Pancreas (tissue), 10 donors: Measurements from ENCODE around the gene DRAXIN. TPM values are rescaled to one million over a fixed set of nuclear protein-coding genes. Genes with fewer than 3 reads are reported as not detected.

Experiments
- ATAC-seq, 4 donors: fragments of 200-7000 bp; cut with Tn5 transposase; one replicate each; pipeline versions ENCODE4 v1.8.0 to v1.9.1; 2020; ENCODE audit warnings: mild to moderate bottlenecking in 4 of 4, moderate library complexity in 4 of 4
- DNase-seq, 6 donors: peaks; one replicate each; pipeline ENCODE4 v3.0.0-alpha.2; 2020
- FAIRE-seq: peaks from 2 replicates; lab custom pipeline; 2012; peaks lifted over from hg19 to GRCh38; lab: Jason Lieb, UNC
- H3K27ac ChIP-seq, 4 donors: fragments of 200-600 bp; sonication (generic); 1 replicate in 3 of 4; 2 replicates in 1 of 4; pipeline versions ENCODE4 v1.5.0 to v1.8.0; 2020
- H3K27me3 ChIP-seq, 4 donors: fragments of 200-600 bp; one replicate each; pipeline ENCODE4 v1.8.0; 2021
- H3K36me3 ChIP-seq, 3 donors: fragments of 200-600 bp; sonication (generic) in 1 of 3; one replicate each; pipeline versions ENCODE4 v1.5.0 to v1.8.0; 2020 to 2021
- H3K4me1 ChIP-seq, 3 donors: fragments of 200-600 bp; one replicate each; pipeline ENCODE4 v1.8.0; 2021
- H3K4me3 ChIP-seq, 4 donors: fragments of 200-600 bp; sonication (generic) in 2 of 4; one replicate each; pipeline versions ENCODE4 v1.5.0 to v1.8.0; 2020 to 2021
- H3K9me3 ChIP-seq, 4 donors: fragments of 200-600 bp; one replicate each; pipeline ENCODE4 v1.8.0; 2021
- WGBS, 2 donors: extraction: QIAGEN DNeasy Blood & Tissue Kit; methylation state at CpG; one replicate each; pipeline ENCODE4 v1.1.7; 2013; 5-methylcytosine and 5-hydroxymethylcytosine counted together
- intact Hi-C, 3 donors: fragments of 100-400 bp; cut with DNase I; formaldehyde crosslinking; loops; one replicate each; pipeline versions ENCODE4 v1.11.1 to v1.14.2; 2022
- polyA plus RNA-seq, 2 donors: library from polyadenylated mRNA; stranded (reverse); fragments of 200-250 nt; gene quantifications; one replicate each; pipeline ENCODE4 v1.2.3, GENCODE V29; 2013
- total RNA-seq, 6 donors: library from RNA; stranded (reverse); fragmentation: NEBNext Ultra II Directional in 4 of 6; extraction: Animal tissue kit (Norgen Biotek cat#: 25700) in 4 of 6; gene quantifications; one replicate each; pipeline versions ENCODE4 v1.2.1 to v1.2.4, GENCODE V29; 2021 to 2023
- TF ChIP-seq, protein P1 (sequence below), 4 donors: fragments of 200-600 bp; sonication (generic) in 3 of 4; IDR thresholded peaks; one replicate each; pipeline versions ENCODE4 v1.5.0 to v1.8.0; 2021; ENCODE audit warnings: antibody characterized with exemption in 4 of 4
- donor health status: healthy with polysubstance abuse.
- donor health status: DM: no; HTN: no; CAD: no; lungs with moderate emphysema.
- donor health status: DM: no; HTN: no; CAD: no.
- donor health status: control.
- donor health status: control.
- donor health status: Bipolar disorder and iron deficiency.
- donor health status: DM: yes; HTN: yes; CAD: no.
- donor health status: DM: no; HTN: no; CAD: no.
- donor health status: DM: no; HTN: no; CAD: no.
- donor health status: DM: yes; HTN: yes; CAD: no.

The DRAXIN gene
- total and polyA plus RNA-seq, 8 donors: under 0.01 to 0.09 (median 0.03) TPM; not detected in 1

DNA sequence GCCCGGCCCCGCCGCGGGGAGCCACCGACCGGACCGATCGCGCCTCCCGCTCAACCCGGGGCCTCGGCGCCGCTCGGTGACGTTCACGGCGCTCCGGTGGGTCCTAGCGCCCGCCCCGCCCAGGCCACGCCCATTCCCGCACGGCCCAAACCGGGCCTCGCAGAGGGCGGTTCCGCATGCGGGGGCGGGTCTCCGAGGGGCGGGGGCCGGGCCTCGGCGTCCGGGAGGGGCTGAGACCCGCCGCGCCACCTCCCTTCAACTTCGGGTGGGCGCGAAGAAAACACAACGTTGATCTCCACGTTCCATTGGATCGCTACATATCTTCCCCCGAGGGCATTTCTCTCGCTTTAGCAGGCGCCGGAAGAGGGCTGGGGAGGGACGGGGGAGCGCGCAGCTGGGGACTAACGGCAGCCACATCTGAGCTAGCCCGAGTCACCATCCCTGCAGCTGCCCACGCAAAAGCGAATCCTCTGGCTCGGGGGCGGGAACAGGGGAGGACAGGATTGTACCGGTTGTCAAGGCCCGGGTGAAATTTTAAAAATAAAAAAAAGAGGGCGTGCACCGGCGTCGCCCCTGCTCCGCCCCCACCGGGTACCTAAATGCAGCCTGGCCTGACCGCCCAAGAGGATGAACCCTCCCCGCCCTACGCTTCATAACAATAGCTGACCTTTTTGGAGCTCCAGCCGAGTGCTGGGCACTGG lies 10.3 kb upstream of the DRAXIN start, which contains the start of gene MAD2L2:
TSS of gene MAD2L2 (minus strand) at position 78 of the 701 bp plus-strand sequence. CDS start 547 bp downstream, outside the sequence.
- no peak for FAIRE-seq
- TF ChIP-seq, protein P1, sequence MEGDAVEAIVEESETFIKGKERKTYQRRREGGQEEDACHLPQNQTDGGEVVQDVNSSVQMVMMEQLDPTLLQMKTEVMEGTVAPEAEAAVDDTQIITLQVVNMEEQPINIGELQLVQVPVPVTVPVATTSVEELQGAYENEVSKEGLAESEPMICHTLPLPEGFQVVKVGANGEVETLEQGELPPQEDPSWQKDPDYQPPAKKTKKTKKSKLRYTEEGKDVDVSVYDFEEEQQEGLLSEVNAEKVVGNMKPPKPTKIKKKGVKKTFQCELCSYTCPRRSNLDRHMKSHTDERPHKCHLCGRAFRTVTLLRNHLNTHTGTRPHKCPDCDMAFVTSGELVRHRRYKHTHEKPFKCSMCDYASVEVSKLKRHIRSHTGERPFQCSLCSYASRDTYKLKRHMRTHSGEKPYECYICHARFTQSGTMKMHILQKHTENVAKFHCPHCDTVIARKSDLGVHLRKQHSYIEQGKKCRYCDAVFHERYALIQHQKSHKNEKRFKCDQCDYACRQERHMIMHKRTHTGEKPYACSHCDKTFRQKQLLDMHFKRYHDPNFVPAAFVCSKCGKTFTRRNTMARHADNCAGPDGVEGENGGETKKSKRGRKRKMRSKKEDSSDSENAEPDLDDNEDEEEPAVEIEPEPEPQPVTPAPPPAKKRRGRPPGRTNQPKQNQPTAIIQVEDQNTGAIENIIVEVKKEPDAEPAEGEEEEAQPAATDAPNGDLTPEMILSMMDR (IDR thresholded peaks at IDR 0.05): no peak
- intact Hi-C loops: no loop called here

DNA sequence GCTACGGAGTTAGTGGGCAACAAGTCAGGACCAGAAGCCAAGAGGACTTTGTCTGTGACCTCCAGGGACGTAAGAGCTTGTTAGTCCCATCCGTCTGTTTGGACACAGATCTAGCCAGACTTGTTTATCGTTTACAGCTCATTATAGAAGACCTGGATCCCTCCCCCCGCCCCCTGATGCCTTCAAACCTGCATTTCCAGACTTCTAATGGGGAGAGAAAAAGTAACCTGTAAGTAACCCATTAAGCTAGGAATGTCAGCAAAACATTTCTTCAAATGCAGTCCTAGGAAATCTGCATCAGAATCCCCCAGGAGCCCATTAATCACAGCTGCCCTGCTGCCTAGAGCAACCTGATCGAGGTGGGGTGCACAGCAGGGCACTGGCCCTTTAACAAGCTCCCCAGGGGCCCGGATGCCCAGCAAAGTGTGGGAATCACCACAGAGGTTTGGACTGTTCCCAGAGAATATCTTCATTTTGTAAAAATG lies 9.2 kb upstream of the DRAXIN start:
- H3K9me3 ChIP-seq: no peaks in the 10 kb centered on the region
- DNase-seq: no peak
- TF ChIP-seq, protein P1 (IDR thresholded peaks at IDR 0.05): no peak
- H3K27ac ChIP-seq: no peak overlapping the region
- H3K27me3 ChIP-seq: no peaks in the 10 kb centered on the region
- H3K4me3 ChIP-seq: no peak overlapping the region
- no peak for FAIRE-seq
- peaks cover 0 to 6% (median 0%) of the 10 kb centered on the region in 3 donors for H3K4me1 ChIP-seq
- 29 to 31% methylated on average over 7 of the region's 7 CpGs for WGBS, 2 donors
- no peak for ATAC-seq
- H3K36me3 ChIP-seq: no peaks in the 10 kb centered on the region
- intact Hi-C loops: no loop called here

More for the DNA sequence above, 10.3 kb upstream of the DRAXIN start, which contains the start of gene MAD2L2:
- H3K4me1 ChIP-seq: peaks cover 0 to 6% (median 0%) of the 10 kb centered on the region in 3 donors
- peak; percentile 97 to 98 (median 98) for ATAC-seq
- H3K9me3 ChIP-seq: no peaks in the 10 kb centered on the region
- H3K36me3 ChIP-seq: no peaks in the 10 kb centered on the region
- peak; percentile 84 to 95 (median 88) for DNase-seq
- WGBS, 2 donors: 0 to 1% methylated on average over 45 to 71 of the region's 71 CpGs
- H3K27ac ChIP-seq: peak within 1 kb of the TSS; percentile 1 to 83 (median 50)
- no peaks in the 10 kb centered on the region for H3K27me3 ChIP-seq
- peak within 1 kb of the TSS; percentile 54 to 88 (median 84) for H3K4me3 ChIP-seq

DNA sequence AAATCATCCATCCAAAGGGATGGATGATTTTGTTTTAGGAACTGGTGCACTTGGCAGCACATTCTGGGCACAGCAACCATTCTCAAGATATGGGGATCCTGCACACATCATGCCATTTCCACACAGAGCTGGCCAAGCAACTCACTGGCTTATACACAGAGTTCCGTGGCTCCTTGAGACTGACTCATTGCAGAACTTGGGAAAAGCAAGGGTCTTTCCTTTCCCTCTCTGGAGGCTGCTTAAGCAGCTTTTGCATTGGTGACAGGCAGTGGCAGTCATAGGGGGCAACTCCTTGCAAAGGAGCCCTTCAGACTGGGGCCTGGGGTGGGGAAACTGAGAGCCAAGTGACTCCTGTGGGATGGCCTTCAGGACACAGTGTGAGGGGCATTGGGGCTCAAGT lies 8.7 kb upstream of the DRAXIN start:
- Histone ChIP-seq H3K27ac (no peak overlapping the region), H3K4me3 (no peak overlapping the region), H3K4me1 (peaks cover 0 to 6% (median 0%) of the 10 kb centered on the region in 3 donors), H3K36me3 (no peaks in the 10 kb centered on the region), H3K27me3 (no peaks in the 10 kb centered on the region), H3K9me3 (no peaks in the 10 kb centered on the region)
- no peak for FAIRE-seq
- intact Hi-C loops: no loop called here
- TF ChIP-seq, protein P1 (IDR thresholded peaks at IDR 0.05): no peak
- ATAC-seq: no peak
- DNase-seq: no peak
- 31 to 44% methylated on average over 1 of the region's 1 CpG for WGBS, 2 donors

DNA sequence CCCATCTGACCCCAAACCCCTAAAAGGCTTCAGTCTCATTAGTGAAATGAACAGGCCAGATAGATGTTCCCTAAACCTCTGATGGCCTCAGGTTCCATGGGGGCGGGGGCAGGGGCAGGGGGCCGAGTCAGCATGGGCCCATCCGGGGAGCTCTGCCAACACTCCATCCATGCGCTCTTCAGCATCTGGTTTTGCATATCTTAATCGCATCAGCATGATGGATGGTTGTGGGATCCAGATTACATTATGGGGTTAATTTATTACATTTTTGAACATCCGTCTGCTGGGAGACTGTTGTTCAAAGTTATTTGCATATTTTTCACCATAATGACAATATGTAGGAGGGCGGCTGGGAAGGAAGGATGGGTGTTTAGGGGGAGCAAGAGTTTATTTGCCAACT lies 7.4 kb upstream of the DRAXIN start:
- FAIRE-seq: no peak
- intact Hi-C loops: no loop called here

More for the DNA sequence above, 7.4 kb upstream of the DRAXIN start:
- H3K4me3 ChIP-seq: no peak overlapping the region
- no peak for DNase-seq
- H3K36me3 ChIP-seq: no peaks in the 10 kb centered on the region
- no peak overlapping the region for H3K27ac ChIP-seq
- 54 to 61% methylated on average over 7 of the region's 7 CpGs for WGBS, 2 donors
- peaks cover 0 to 6% (median 0%) of the 10 kb centered on the region in 3 donors for H3K4me1 ChIP-seq
- no peaks in the 10 kb centered on the region for H3K27me3 ChIP-seq
- TF ChIP-seq, protein P1 (IDR thresholded peaks at IDR 0.05): no peak
- H3K9me3 ChIP-seq: no peaks in the 10 kb centered on the region
- no peak for ATAC-seq
